Middle frontal gyrus (tissue), 1 donor: Measurements from ENCODE around the gene ELP2.
"Not testable (repeated sequence)": the region's sequence is repeated elsewhere in the genome, so short reads cannot be mapped to it uniquely, and the experiment has no call there.

Experiments used
- DNase-seq: peaks from one replicate; pipeline ENCODE4 v3.0.0-alpha.2; 2015; ENCODE audit warnings: low spot score; ENCODE audit errors: extremely low spot score

The ELP2 gene

DNA sequence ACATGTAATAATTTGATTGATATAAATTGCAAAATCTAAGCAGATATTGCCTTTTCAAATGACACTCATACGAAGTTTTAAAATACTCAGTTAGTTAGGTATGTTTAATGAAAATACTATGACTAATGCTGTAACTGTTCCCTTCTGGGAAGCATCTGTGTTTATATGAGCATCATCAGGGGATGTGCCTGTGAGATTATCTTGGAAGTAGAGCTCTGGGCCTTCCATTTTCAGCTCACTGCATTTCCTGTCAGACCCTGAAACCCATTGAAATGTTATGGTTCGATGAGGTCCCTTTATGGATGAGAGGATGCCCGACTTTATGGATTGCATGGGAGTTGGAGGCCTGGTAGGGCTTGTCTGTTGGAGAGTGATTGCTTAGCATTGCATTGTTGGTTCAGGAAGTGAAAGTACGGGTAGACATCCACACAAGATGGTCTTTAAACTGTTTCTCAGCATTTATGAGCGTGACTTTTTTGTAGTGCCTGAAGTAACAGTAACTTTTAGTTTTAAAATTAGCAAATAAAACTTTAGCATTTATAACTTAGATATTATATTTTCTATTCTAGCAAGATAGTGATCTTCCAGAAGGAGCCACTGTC, 28.7 kb downstream of the ELP2 start:
- no peak for DNase-seq

DNA sequence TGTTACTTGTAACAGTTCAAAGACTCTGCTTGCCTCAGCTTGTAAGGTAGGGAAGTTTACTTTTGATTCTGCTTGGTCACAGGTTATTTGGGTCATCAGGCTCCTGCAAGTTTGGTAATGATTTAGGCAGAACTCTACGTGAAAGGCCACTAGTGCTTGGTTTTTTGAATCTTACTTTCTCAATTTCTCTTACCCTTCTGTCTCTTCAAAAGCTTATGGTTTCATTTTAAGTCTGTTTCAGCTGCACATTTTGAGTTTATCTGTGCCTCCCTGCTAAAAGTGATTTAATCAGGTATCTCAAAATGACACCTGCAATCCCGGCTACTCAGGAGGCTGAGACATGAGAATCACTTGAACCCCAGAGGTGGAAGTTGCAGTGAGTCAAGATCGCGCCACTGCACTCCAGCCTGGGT, 31.3 kb downstream of the ELP2 start:
- no peak for DNase-seq

DNA sequence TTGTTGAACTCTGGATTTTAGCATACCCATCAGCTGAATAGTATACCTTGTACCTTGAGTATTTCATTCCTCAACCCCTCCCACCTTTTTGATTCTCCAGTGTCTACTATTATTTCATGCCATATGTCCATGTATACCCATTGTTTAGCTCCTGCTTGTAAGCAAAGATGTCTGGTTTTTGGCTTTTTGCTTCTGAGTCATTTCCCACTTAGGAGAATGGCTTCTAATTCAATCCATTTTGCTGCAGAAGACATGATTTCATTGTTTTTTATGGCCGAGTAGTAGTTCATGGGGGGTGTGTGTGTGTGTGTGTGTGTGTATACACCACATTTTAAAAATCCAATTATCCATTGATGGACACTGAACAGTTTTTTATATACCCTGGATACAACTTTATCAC, 33.3 kb downstream of the ELP2 start:
- DNase-seq, result no peak

DNA sequence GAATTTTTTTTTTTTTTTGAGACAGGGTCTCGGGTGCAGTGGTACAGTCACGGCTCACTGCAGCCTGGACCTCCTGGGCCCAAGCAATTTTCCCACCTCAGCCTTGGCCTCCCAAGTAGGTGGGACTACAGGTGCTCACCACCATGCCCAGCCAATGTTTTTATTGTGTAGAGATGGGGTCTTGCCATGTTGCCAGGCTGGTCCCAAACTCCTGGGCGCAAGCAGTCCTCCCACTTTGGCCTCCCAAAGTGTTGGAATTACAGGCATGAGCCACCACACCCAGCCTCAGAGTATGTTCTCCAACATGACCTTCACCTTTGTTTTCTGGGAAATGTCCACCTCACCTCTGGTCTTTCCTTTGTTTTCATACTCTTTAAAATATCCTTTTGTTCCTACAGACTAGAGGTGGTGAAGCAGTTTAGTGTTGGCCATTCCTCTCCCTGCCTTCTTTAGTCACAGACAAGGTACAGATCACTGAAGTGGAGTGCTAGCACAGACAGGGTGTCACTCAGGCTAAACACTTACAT, 38.1 kb downstream of the ELP2 start:
- DNase-seq, result no peak

DNA sequence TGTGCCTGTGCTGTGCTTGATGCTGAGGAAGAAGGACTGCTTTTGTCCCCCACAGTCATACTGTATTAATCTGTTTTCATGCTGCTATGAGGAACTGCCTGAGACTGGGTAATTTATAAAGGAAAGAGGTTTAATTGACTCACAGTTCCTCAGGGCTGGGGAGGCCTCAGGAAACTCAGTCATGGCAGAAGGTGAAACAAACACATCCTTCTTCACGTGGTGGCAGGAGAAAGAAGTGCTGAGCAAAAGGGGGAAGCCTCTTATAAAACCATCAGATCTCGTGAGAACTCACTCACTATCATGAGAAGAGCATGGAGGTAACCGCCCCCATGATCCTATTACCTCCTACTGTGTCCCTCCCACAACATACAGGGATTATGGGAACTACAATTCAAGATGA, 38.6 kb downstream of the ELP2 start:
- not testable (repeated sequence) for DNase-seq

DNA sequence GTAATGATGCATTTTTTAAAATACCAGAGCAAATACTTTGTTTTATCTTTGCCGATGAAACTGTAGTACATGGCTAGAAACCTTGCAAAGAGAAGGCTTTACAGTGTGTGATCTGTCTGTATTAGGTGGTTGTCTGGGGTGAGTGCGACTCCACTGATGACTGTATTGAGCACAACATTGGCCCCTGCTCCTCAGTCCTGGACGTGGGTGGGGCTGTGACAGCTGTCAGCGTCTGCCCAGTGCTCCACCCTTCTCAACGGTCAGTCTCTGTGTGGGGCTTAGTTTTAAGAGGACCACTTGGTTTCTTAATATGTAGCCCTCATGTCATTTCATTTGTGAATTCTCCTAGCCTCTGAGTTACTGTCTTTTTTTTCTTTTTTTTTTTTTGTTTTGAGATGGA, 40.2 kb downstream of the ELP2 start:
- no peak for DNase-seq

DNA sequence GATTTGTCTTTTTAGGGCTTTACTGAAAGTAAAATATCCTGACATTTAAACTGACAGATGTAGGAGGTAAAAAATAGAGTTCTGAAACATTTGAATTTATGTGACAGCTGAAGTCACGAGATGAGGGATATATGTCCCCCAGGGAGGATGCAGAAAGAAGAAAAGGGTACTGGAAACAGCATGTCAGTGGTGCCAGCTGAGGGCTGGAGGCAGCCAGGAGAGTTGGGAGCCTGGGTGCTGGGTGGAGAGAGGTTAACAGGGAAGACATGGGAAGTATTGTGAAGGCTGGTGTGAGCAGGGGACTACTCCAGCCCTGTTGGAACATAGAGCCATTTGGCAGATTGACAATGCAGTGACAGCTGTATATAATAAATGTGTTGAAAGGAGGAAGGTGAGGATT, 45.8 kb downstream of the ELP2 start:
- no peak for DNase-seq

DNA sequence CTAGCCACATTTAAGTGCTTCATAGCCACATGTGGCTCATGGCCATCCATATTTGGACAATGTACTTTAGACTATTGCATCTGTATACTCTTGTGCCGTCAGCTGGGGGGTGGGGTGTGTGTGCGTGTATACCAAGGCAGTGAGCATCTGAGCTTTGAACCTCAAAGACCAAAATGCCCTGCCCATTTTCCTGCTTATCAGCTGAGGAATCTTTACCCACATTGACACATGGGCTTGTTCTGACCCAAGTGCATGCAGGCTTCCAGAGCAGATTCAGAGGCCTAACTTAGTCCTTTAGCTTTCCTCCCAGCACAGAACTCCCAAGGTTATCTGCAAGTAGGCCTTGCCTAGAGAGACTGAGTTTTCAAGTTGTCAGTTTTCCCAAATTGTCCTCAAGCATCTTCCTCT, 46.5 kb downstream of the ELP2 start:
- DNase-seq, result no peak

DNA sequence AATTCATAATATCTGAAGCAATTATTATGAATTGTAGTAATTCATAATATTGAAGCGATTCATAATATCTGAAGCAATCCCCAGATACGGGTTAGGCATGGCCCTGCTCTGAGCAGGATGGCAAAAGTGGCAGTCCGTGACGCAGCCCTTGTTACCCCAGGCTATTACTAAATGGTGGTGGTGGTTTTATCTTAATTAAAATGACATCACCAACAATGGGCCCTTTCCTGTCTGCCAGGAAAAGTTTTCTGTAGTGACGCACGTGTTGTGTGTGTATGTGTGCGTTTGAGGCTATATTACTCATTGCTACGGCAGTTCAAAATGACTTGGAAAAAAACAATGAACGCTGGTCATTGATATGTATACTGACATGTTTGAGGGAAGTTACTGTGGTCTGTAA, 47.0 kb downstream of the ELP2 start:
- DNase-seq, result no peak

DNA sequence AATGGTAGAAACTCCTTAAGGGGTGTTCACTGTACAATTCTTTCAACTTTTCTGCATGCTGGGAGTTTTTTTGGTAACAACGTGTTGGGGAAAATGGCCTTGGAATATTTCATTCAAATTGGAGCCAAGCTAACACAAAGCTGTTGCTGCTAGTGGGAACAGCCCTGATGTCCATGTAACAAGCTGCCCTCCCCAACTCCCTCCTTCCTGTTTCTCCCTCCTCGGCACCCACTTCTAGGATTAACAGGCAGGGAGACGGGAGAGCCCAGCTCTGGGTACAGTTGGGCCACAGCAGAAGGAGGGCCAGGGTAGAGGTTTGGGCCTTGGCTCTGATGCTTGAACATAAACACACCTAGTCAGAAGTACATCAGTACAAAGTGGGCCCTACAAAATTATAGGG, 48.2 kb downstream of the ELP2 start:
- no peak for DNase-seq

DNA sequence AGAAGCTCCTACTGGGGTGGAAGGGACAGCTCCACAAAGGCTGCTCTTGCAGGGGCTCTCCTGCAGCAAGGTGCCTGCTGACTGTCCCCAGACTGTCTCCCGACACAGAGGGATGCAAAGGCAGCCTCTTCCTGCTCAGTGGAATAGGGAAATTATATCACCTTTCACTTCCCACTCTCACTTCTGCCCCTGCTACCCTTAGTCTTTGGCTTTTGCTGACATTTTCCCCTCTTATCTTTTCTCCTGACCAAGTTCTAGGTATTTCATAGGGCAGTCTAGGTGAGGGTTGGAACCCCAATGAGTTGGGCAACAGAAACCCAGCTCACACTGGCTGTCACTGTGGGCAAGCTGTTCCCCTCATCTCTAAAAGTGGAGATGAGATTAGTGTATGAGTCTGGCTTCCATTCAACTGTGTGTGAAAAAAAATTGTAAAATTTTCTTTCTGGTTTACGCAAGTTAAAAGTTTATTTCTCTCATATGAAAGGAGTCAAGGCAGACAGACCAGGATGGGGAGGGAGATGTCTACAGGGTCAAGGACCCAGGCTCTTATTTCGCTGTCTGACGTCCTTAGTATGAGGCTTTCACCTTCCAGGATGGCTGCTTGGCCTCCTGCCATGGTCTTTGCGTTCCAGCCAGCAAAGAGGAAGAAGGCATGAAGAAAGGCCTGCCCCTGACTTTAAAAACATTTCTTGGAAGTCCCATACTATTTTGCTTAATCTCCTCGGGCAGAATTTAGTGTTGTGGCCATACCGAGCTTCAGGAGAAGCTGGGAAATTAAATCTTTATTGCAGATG, 50.1 kb downstream of the ELP2 start:
- no peak for DNase-seq

DNA sequence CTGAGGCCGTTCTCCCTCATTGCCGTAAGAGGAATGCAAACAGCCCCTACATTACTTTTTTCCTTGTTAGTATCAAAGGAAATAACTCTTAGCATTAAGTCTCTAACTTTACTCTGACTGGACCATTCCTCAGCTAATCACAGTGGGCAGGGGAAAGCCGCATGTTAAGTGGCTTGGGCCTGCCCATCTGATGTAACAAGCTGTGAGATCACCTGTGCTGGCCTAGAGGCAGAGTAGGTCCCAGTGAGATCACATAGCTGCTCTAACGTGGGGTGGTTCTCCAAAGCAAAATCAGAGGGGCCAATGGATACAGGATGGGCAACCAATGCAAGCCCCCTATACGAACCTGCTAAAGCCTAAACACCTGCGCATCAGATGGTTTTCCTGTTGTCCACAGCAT, 51.7 kb downstream of the ELP2 start:
- DNase-seq, result no peak

DNA sequence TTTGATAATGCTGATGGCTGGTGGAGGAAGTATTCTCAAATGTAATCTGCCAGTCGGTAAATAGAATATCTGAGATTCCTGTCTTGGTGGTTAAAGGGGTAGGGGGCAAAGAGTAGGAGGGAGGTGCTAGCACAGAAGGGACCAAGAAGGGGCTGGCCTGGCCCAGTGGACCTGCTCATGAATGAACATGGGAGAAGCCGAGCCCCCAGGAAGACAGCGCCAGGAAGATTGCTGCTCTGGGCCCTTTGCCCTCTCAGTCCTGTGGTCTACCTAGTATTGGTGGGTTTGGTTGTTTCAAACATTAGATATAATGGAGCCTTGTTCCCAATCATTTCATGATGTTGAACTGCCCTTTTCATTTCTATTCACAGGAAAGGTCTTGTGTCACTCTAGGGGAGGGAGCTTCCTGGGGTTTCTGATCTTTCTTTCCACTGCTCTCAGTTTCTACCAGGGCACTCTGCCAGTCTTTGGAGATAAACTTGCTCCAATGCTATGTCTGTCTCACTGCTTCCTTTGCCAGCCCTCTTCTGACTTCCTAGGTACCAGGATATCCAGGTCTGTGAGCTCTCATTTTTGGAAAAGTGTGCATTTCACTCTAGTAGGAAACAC, 52.3 kb downstream of the ELP2 start:
- no peak for DNase-seq

DNA sequence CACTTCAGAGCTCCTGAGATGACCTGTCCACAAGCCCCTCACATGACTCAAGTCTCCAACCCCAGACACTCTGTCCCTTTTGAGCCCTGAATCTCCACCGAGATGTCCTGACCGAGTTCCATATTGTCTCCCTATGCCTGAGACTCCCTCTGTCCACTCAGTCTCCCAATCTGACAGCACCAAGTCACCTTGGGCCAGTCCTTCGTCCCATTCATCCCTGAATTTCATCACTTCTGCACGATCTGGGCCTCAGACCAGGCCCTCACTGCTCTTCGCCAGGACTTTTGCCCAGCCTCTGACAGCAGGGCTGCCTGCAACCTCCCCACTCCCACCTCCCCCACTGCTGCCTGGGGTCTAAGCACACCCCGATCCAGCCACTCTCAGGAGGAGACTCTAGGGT, 53.3 kb downstream of the ELP2 start:
- no peak for DNase-seq

DNA sequence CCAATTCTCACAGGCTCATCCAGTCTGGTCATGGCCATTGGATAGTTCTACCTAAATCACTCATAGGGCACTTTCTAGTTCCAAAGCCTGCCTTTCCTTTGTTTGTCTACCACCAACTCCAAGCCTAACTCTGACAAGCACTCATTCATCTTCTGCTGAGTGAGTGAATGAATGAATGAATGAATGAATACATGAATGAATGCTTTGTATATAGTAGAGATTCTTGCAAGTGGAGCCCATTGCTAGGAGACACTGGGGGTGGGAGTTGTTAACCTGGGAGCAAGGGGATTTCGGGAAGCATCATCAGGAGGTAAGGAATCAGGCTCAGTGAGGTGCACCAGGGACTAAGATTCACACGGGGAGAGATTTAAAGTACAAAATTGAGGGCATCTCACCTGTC, 54.3 kb downstream of the ELP2 start:
- no peak for DNase-seq

DNA sequence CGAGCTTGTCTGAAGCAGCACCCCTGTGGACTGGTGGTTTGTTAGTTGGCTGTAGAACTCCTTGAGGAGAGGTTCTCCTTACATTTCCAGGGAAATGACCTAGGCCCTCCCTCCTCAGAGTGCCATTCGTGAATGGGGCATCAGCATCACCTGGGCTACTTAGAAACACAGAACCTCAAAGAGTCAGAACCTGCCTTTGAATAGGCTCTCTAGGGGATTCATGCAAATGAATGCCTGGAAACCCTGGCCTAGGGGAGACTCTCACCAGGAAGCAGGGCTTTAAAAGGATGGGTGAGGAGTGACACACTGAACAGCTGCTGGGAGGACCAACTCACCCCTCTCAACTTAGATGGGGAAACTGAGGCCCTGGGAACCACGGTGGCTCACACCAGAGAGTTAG, 55.5 kb downstream of the ELP2 start:
- no peak for DNase-seq

DNA sequence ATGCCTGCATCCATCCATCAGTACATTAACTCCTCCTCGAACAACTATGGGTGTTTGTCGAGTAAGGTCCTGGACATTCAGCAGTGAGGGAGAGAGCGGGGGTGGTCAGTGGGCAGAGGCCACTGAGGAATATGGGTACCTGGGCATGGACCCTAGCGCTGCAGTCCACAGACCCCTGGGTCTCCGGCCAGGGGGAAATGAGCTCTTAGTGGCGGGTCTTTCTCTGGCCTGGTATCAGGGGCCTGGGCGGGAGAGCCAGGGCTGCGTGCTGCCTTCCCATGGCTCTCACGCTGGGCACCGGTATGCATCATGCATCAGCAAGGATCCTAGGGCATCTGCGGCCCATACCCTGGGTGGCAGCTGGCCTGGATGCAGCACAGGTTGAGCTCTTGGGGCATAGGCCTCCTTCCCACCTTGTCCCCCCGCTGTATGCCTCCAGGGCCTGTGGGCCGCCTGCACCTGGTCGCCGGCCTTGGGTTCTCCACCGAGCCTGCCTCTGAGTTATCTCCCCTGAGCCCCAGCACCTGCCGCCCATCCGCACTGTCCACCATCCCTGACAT, 56.3 kb downstream of the ELP2 start:
- DNase-seq, result no peak

DNA sequence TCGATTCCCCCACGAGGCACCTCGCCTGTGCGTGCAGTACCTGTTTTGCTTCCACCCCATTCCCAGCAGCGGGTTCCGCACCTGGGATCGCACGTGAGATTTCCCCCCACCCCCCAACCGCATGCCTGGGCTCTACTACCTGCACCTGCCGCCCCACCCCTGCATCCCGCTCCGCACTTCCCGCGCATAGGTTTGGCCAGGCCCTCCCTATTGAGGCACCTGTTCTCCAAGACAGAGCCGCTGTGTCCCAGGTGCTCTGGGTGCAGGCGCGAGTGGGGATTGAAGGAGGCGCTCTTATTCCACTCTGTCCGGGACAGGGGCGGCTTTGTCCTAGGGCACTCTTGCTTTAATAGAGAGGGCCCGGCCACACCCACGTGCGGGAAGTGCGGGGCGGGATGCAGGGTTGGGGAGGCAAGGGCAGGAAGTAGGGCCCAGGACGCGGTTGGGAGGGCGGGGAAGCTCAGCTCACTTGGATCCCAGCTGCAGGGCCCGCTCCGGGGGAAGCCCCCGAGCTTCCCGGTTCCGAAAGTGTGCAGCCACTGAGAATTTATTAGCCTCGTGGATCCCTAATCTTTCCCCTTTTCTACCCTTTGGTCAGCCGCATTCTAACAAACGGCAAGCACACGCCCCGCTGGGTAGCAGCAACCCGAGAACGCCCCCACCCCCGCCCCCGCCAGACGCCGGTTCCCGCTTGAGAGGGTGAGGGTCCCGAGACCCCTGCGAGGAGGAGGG, 56.9 kb downstream of the ELP2 start:
- DNase-seq, result no peak

DNA sequence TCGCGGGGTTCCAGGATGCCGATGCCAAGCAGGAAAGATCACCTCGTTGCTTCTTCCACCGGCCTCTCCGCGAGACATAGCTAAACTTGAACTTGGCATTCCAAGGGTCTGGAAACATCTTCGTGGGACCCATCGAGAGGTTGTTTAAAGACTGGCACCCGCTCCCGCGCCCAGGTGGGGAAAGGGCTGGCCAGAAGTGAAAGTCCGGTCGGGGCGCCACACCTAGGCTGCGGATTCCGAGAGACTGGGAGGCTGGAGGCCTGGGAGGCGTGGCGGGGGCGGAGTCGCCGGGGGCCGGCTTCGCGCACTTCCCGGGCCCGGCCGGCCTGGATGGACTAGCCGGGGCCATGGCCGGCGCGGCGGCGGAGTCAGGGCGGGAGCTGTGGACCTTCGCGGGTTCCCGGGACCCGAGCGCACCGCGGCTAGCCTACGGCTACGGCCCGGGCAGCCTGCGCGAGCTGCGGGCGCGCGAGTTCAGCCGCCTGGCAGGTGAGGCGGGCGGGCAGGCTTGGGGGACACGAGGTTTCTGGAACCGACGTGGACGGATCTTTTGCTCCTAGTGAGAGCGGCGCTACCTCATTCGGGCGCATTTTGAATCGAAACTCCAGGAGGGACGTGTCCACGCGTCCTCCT, 57.6 kb downstream of the ELP2 start, which contains the start of gene MOCOS:
Gene MOCOS, plus strand, starts transcription at position 305 of the 633 bp plus-strand sequence. Its CDS starts 43 bp downstream, at position 348.
- no peak for DNase-seq

DNA sequence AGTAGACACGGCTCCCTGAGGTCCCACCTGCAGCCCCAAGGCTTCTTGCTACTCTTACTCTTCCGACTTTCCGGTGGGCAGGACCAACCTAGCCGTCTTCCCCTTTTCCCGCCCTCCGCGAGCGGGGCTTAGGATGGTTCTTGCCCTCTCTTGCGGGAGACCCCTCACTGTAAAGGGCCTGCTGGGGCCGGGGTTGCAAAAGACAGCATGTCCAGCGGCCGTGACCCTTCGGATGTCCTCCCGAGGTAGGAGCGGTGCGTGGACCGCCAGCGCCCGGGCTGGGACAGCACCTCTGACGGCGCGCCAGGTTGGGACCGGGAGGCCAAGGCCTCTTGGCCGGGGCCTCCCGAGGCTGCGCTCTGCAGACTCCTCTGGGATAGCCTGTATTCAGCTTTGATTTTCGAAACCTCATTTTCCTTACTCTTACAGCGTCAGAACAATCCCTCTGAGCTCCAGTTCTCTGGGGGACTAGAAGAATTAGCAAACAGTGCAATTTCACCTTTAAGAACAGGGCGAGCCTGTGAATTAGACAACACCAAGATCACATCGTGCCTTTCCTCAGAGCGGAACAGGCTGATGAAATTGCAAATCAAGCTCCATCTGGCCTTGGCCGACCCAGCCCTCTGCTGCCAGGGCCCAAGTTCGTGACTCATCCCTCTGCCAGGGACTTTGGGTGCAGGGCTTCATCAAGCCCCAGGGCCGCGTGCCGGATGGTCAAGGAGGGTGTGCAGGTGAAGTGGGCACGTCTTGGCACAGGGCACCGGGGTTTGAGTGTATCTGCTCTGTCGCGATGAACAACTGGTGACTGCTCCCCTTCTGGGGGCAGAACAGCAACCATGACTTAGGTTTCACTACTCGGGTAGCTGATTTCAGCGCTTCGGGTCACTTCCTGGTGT, 58.4 kb downstream of the ELP2 start:
- no peak for DNase-seq
